Hepatocyte (in vitro differentiated cells): Measurements from ENCODE around the gene ALK. TPM values are rescaled to one million over a fixed set of nuclear protein-coding genes. Genes with fewer than 3 reads are reported as not detected.

ENCODE experiments used
- DNase-seq: peaks from one replicate; pipeline ENCODE4 v3.0.0-alpha.2; 2016; ENCODE audit warnings: low spot score
- H2AFZ ChIP-seq: fragments of 200-600 bp; sonication (generic); 2 replicates; pipeline ENCODE4 v1.6.0; 2016; ENCODE audit warnings: antibody characterized with exemption, mild to moderate bottlenecking
- H3K27ac ChIP-seq: fragments of 200-600 bp; sonication (generic); 2 replicates; pipeline ENCODE4 v1.5.1; 2016; ENCODE audit warnings: mild to moderate bottlenecking
- H3K27me3 ChIP-seq: fragments of 200-600 bp; sonication (generic); 2 replicates; pipeline ENCODE4 v1.6.1; 2016
- H3K36me3 ChIP-seq: fragments of 200-600 bp; sonication (generic); replicated peaks from 2 replicates; pipeline ENCODE4 v1.5.1; 2016; ENCODE audit warnings: low read depth; ENCODE audit not compliant: insufficient read depth
- H3K4me1 ChIP-seq: fragments of 200-600 bp; sonication (generic); 2 replicates; pipeline ENCODE4 v1.5.1; 2016; ENCODE audit warnings: mild to moderate bottlenecking, moderate library complexity; ENCODE audit not compliant: insufficient read depth
- H3K4me2 ChIP-seq: fragments of 200-600 bp; sonication (generic); 2 replicates; pipeline ENCODE4 v1.6.0; 2016
- H3K4me3 ChIP-seq: fragments of 200-600 bp; sonication (generic); 2 replicates; pipeline ENCODE4 v1.5.1; 2016; ENCODE audit warnings: mild to moderate bottlenecking
- H3K79me2 ChIP-seq: fragments of 200-600 bp; sonication (generic); 2 replicates; pipeline ENCODE4 v1.6.0; 2017; ENCODE audit warnings: mild to moderate bottlenecking
- H3K9me2 ChIP-seq: fragments of 200-600 bp; sonication (generic); replicated peaks from 2 replicates; pipeline ENCODE4 v1.6.0; 2017; ENCODE audit warnings: mild to moderate bottlenecking; ENCODE audit not compliant: insufficient read depth
- H3K9me3 ChIP-seq: fragments of 200-600 bp; sonication (generic); 2 replicates; pipeline ENCODE4 v1.5.1; 2016; ENCODE audit warnings: low read depth, mild to moderate bottlenecking
- H4K20me1 ChIP-seq: fragments of 200-600 bp; sonication (generic); 2 replicates; pipeline ENCODE4 v1.6.0; 2016; ENCODE audit warnings: mild to moderate bottlenecking; ENCODE audit not compliant: insufficient read depth, poor library complexity, severe bottlenecking
- CTCF ChIP-seq: fragments of 200-600 bp; sonication (generic); IDR thresholded peaks from 2 replicates; pipeline ENCODE4 v1.5.1; 2016; ENCODE audit warnings: antibody characterized with exemption, mild to moderate bottlenecking; ENCODE audit not compliant: poor library complexity
- EZH2 ChIP-seq: fragments of 200-600 bp; sonication (generic); IDR thresholded peaks from 2 replicates; pipeline ENCODE4 v1.6.1; 2016; ENCODE audit warnings: antibody characterized with exemption, mild to moderate bottlenecking, borderline replicate concordance
- EZH2phosphoT487 ChIP-seq: fragments of 200-600 bp; sonication (generic); IDR thresholded peaks from one replicate; pipeline ENCODE4 v1.6.1; 2018; ENCODE audit warnings: antibody characterized with exemption, mild to moderate bottlenecking, low read depth, moderate library complexity; ENCODE audit not compliant: unreplicated experiment, severe bottlenecking
- WGBS: methylation state at CpG from one replicate; pipeline ENCODE4 v1.1.6; 2016; ENCODE audit warnings: low lambda C conversion rate; ENCODE audit errors: missing lambda C conversion rate; 5-methylcytosine and 5-hydroxymethylcytosine counted together
- polyA plus RNA-seq: library from polyadenylated mRNA; unstranded; fragments of >200 nt; fragmentation: Nextera tagmentation; extraction: Ambion mirVana; gene quantifications from 2 replicates; pipeline ENCODE4 v1.2.1, GENCODE V29; 2016
- total RNA-seq: library from RNA; depleted of rRNA; stranded (reverse); fragments of >200 nt; gene quantifications from 2 replicates; pipeline ENCODE4 v1.2.3, GENCODE V29; 2014

Gene ALK
- total and polyA plus RNA-seq, 2 experiments from 2014 or later, result 0.16 to 0.27 TPM

- Histone ChIP-seq H3K27ac (no peak overlapping the region), H3K4me2 (no peak overlapping the region), H3K27me3 (no peaks in the 10 kb centered on the region), H3K79me2 (no peaks in the 10 kb centered on the region), H3K4me3 (no peak overlapping the region), H3K4me1 (no peaks in the 10 kb centered on the region), H3K9me2 (no peaks in the 10 kb centered on the region), H4K20me1 (no peaks in the 10 kb centered on the region), H2AFZ (no peak overlapping the region), H3K36me3 (no peaks in the 10 kb centered on the region), H3K9me3 (no peaks in the 10 kb centered on the region)
- DNase-seq, result no peak
- 97% methylated on average over 3 of the region's 3 CpGs for WGBS
- TF ChIP-seq EZH2 (no peak), EZH2phosphoT487 (no peak), CTCF (no peak)
Measured at GRCh38 chr2:29373870-29374269, 547.5 kb downstream of the ALK start.

GRCh38 chr2:29372185-29372584, 549.2 kb downstream of the ALK start:
- no peak for DNase-seq
- TF ChIP-seq CTCF (no peak), EZH2phosphoT487 (no peak), EZH2 (no peak)
- Histone ChIP-seq H4K20me1 (no peaks in the 10 kb centered on the region), H3K36me3 (no peaks in the 10 kb centered on the region), H3K9me2 (no peaks in the 10 kb centered on the region), H2AFZ (no peak overlapping the region), H3K4me2 (no peak overlapping the region), H3K27me3 (no peaks in the 10 kb centered on the region), H3K4me1 (no peaks in the 10 kb centered on the region), H3K79me2 (no peaks in the 10 kb centered on the region), H3K4me3 (no peak overlapping the region), H3K27ac (no peak overlapping the region), H3K9me3 (no peaks in the 10 kb centered on the region)
- WGBS, result 94% methylated on average over 2 of the region's 2 CpGs

GRCh38 chr2:29370581-29371125, 550.7 kb downstream of the ALK start:
- Histone ChIP-seq H3K27me3 (no peaks in the 10 kb centered on the region), H3K36me3 (no peaks in the 10 kb centered on the region), H3K9me3 (no peaks in the 10 kb centered on the region), H3K27ac (no peak overlapping the region), H3K79me2 (no peaks in the 10 kb centered on the region), H3K4me1 (no peaks in the 10 kb centered on the region), H3K4me2 (no peak overlapping the region), H3K4me3 (no peak overlapping the region), H3K9me2 (no peaks in the 10 kb centered on the region), H4K20me1 (no peaks in the 10 kb centered on the region), H2AFZ (no peak overlapping the region)
- 74% methylated on average over 5 of the region's 5 CpGs for WGBS
- TF ChIP-seq EZH2phosphoT487 (no peak), EZH2 (no peak)
- DNase-seq, result no peak

- Histone ChIP-seq H3K9me2 (no peaks in the 10 kb centered on the region), H3K9me3 (no peaks in the 10 kb centered on the region), H3K4me2 (no peak overlapping the region), H3K4me1 (no peaks in the 10 kb centered on the region), H3K27ac (no peak overlapping the region), H3K4me3 (no peak overlapping the region), H4K20me1 (no peaks in the 10 kb centered on the region), H2AFZ (no peak overlapping the region), H3K79me2 (no peaks in the 10 kb centered on the region), H3K36me3 (no peaks in the 10 kb centered on the region), H3K27me3 (no peaks in the 10 kb centered on the region)
- WGBS, result 72% methylated on average over 4 of the region's 4 CpGs
- TF ChIP-seq EZH2phosphoT487, result no peak
- no peak for DNase-seq
Measured at GRCh38 chr2:29370173-29370572, 551.2 kb downstream of the ALK start.
